DND-41 (cell line): ENCODE results near the gene MDFI.

Experiments
- CTCF ChIP-seq: IDR thresholded peaks from 2 replicates; pipeline ENCODE4 v1.5.1; 2012; ENCODE audit warnings: borderline replicate concordance, low read length, moderate library complexity, mild to moderate bottlenecking; ENCODE audit not compliant: poor library complexity, severe bottlenecking; ENCODE audit errors: extremely low read depth
- EZH2 ChIP-seq: IDR thresholded peaks from 3 replicates; pipeline ENCODE4 v1.6.1; 2012; ENCODE audit warnings: borderline replicate concordance, low read depth, mild to moderate bottlenecking, moderate library complexity, low read length, inconsistent platforms; ENCODE audit not compliant: severe bottlenecking

- TF ChIP-seq CTCF (no peak), EZH2 (no peak)
Observed at GRCh38 chr6:41625442-41625841, 12.8 kb upstream of the MDFI start.
